ENCODE data around the gene PRIM1. TPM values are rescaled to one million over a fixed set of nuclear protein-coding genes. Genes with fewer than 3 reads are reported as not detected.
"Not testable (repeated sequence)": the region's sequence is repeated elsewhere in the genome, so short reads cannot be mapped to it uniquely, and the experiment has no call there.

Gene PRIM1
- total and polyA plus RNA-seq, 4 experiments from 2014 or later, result 30.2 to 46.9 (median 39.7) TPM

DNA sequence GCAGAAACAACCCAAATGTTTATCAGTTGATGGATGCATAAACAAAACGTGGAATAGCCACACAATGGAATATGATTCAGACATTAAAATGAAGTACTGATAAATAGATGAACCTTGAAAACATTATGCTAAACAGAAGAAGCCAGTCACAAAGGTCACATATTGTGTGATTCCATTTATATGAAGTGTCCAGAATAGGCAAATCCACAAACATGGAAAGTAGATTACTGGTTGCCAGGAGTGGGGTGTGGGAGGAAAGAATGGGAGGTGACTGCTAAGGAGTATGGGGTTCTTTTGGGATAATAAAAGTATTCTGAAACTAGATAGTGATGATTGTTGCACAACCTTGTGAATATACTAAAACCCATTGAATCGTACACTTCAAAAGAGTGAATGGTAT lies 9.7 kb upstream of the PRIM1 start:
- Histone ChIP-seq H3K27ac (ENCODE audit: low read depth, low read length) (no peak overlapping the region), H3K36me3 (ENCODE audit: insufficient read depth, low read length) (no peaks in the 10 kb centered on the region), H3K9me3 (ENCODE audit: control insufficient read depth in 1 of 2, low read length in 2 of 2) (no peaks in the 10 kb centered on the region), H3K4me3 (ENCODE audit: low read length in 2 of 2) (no peak overlapping the region), H3K27me3 (ENCODE audit: insufficient read depth, low read length) (no peaks in the 10 kb centered on the region), H3K4me1 (ENCODE audit: insufficient read depth, low read length) (no peaks in the 10 kb centered on the region)
- intact Hi-C loops (cut with micrococcal nuclease), result no loop called here
- H3K4me1 Mint-ChIP-seq, result peaks cover 0 to 5% (median 2%) of the 10 kb centered on the region in 4 donors
- H3K4me3 Mint-ChIP-seq, result no peak overlapping the region
- no peak overlapping the region for H3K27ac Mint-ChIP-seq
- peaks cover 2% of the 10 kb centered on the region in 2 donors for H3K27me3 Mint-ChIP-seq
- POLR2A ChIA-PET (ENCODE audit: partially characterized antibody), result no interaction called here
- no peak for DNase-seq
- peaks cover 0 to 5% of the 10 kb centered on the region in 2 donors for H3K36me3 Mint-ChIP-seq
- H3K9me3 Mint-ChIP-seq, result peaks cover 0 to 9% (median 4%) of the 10 kb centered on the region in 8 donors
- CTCF ChIA-PET (ENCODE audit: partially characterized antibody), result interaction anchor here (0.5 to 11.8 kb wide), 3 partner anchors 226 to 546 kb away, joined by 3 to 102 read pairs (median 3); no protein-coding TSS in a partner anchor

DNA sequence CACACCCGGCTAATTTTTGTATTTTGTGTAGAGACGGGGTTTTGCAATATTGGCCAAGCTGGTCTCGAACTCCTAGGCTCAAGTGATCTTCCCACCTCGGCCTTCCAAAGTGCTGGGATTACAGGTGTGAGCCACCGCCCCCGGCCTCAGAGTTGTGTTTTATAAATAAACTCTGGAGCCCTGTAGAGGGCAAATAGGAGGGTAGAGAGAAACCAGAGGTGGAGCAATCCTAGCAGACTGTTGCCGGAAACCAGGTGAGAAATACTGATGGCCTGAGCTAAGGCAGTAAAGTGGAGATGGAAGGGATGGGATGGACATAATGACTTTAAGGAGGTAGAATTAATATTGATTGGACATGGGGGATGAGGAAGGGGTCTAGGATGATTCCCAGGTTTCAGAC lies 8.3 kb upstream of the PRIM1 start:
- Histone ChIP-seq H3K4me3 (ENCODE audit: low read length in 2 of 2) (no peak overlapping the region), H3K9me3 (ENCODE audit: control insufficient read depth in 1 of 2, low read length in 2 of 2) (no peaks in the 10 kb centered on the region), H3K27ac (ENCODE audit: low read depth, low read length) (no peak overlapping the region), H3K27me3 (ENCODE audit: insufficient read depth, low read length) (no peaks in the 10 kb centered on the region), H3K4me1 (ENCODE audit: insufficient read depth, low read length) (no peaks in the 10 kb centered on the region), H3K36me3 (ENCODE audit: insufficient read depth, low read length) (no peaks in the 10 kb centered on the region)
- peaks cover 0 to 9% (median 4%) of the 10 kb centered on the region in 8 donors for H3K9me3 Mint-ChIP-seq
- peaks cover 0 to 5% of the 10 kb centered on the region in 2 donors for H3K36me3 Mint-ChIP-seq
- peaks cover 0 to 5% (median 2%) of the 10 kb centered on the region in 4 donors for H3K4me1 Mint-ChIP-seq
- POLR2A ChIA-PET (ENCODE audit: partially characterized antibody), result no interaction called here
- CTCF ChIA-PET (ENCODE audit: partially characterized antibody), result interaction anchor here (1.1 to 11.8 kb wide), 4 partner anchors 227 to 351 kb away, joined by 4 to 102 read pairs (median 14); no protein-coding TSS in a partner anchor
- peaks cover 2% of the 10 kb centered on the region in 2 donors for H3K27me3 Mint-ChIP-seq
- DNase-seq, result no peak
- intact Hi-C loops (cut with micrococcal nuclease), result no loop called here
- H3K27ac Mint-ChIP-seq, result no peak overlapping the region
- H3K4me3 Mint-ChIP-seq, result no peak overlapping the region

DNA sequence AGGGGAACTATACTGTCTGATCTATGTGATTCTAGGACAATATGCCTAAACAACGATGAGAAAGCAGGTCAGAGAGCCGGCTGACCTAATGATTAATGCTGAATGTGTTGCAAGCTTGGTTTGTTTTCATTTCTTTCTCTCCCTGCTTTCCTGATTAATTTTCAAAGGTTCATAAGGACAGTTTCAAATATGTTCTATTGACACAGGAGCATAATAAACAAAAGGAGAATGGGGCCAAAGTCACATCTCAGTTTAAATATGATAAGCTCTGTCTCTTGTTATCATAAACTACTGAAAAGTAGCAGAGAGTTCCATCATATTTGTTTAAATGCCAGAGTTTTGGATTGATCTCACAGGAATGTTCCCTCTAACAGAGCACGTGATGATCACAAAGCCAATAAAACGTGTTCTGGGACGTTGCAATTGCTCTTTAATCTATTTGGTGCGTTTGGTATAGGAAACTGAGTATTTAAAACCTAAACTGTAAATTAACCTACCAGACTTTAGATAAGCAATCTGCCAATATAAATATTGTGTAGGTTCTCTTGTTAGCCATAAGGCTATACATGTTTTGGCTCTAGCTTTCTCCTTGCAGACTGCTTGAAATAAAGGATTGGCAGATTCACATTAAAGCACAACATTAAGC lies 7.3 kb upstream of the PRIM1 start:
- no peaks in the 10 kb centered on the region for H3K36me3 ChIP-seq (ENCODE audit: insufficient read depth, low read length)
- Mint-ChIP-seq H3K27me3 (peaks cover 2% of the 10 kb centered on the region in 2 donors), H3K9me3 (peaks cover 0 to 9% (median 4%) of the 10 kb centered on the region in 8 donors), H3K4me3 (no peak overlapping the region), H3K4me1 (peaks cover 0 to 5% (median 2%) of the 10 kb centered on the region in 4 donors), H3K36me3 (peaks cover 0 to 5% of the 10 kb centered on the region in 2 donors), H3K27ac (no peak overlapping the region)
- CTCF ChIA-PET (ENCODE audit: partially characterized antibody), result interaction anchor here (0.6 to 11.8 kb wide), 9 partner anchors 12 to 353 kb away, joined by 3 to 102 read pairs (median 5); partner anchors contain the start of gene ZBTB39
- DNase-seq, result no peak
- H3K4me3 ChIP-seq (ENCODE audit: low read length in 2 of 2), result no peak overlapping the region
- intact Hi-C loops (cut with micrococcal nuclease), result loop anchor here (5.0 to 10.0 kb wide), 2 partner anchors 248 to 475 kb away; partner anchors contain the start of gene ZBTB39
- H3K27ac ChIP-seq (ENCODE audit: low read depth, low read length), result no peak overlapping the region
- no peaks in the 10 kb centered on the region for H3K27me3 ChIP-seq (ENCODE audit: insufficient read depth, low read length)
- H3K4me1 ChIP-seq (ENCODE audit: insufficient read depth, low read length), result no peaks in the 10 kb centered on the region
- POLR2A ChIA-PET (ENCODE audit: partially characterized antibody), result interaction anchor here (0.9 kb wide), 1 partner anchor 353 kb away, joined by 4 read pairs; no protein-coding TSS in a partner anchor
- no peaks in the 10 kb centered on the region for H3K9me3 ChIP-seq (ENCODE audit: control insufficient read depth in 1 of 2, low read length in 2 of 2)

GRCh38 chr12:56758728-56759262 lies 6.7 kb upstream of the PRIM1 start:
- peaks cover 0 to 9% (median 4%) of the 10 kb centered on the region in 8 donors for H3K9me3 Mint-ChIP-seq
- no peaks in the 10 kb centered on the region for H3K27me3 ChIP-seq (ENCODE audit: insufficient read depth, low read length)
- ChIA-PET CTCF (ENCODE audit: partially characterized antibody) (interaction anchor here (0.8 to 11.8 kb wide), 11 partner anchors 11 to 365 kb away, joined by 3 to 102 read pairs (median 6); partner anchors contain the start of genes STAT6 and ZBTB39), POLR2A (ENCODE audit: partially characterized antibody) (interaction anchor here (0.9 kb wide), 1 partner anchor 354 kb away, joined by 4 read pairs; no protein-coding TSS in a partner anchor)
- no peaks in the 10 kb centered on the region for H3K4me1 ChIP-seq (ENCODE audit: insufficient read depth, low read length)
- no peak overlapping the region for H3K4me3 ChIP-seq (ENCODE audit: low read length in 2 of 2)
- DNase-seq, result no peak
- H3K4me1 Mint-ChIP-seq, result peaks cover 0 to 5% (median 2%) of the 10 kb centered on the region in 4 donors
- intact Hi-C loops (cut with micrococcal nuclease), result loop anchor here (5.0 to 10.0 kb wide), 2 partner anchors 249 to 476 kb away; partner anchors contain the start of gene ZBTB39
- no peak overlapping the region for H3K27ac ChIP-seq (ENCODE audit: low read depth, low read length)
- no peak overlapping the region for H3K27ac Mint-ChIP-seq
- H3K36me3 ChIP-seq (ENCODE audit: insufficient read depth, low read length), result no peaks in the 10 kb centered on the region
- no peak overlapping the region for H3K4me3 Mint-ChIP-seq
- peaks cover 2% of the 10 kb centered on the region in 2 donors for H3K27me3 Mint-ChIP-seq
- H3K36me3 Mint-ChIP-seq, result peaks cover 0 to 5% of the 10 kb centered on the region in 2 donors
- no peaks in the 10 kb centered on the region for H3K9me3 ChIP-seq (ENCODE audit: control insufficient read depth in 1 of 2, low read length in 2 of 2)

- H3K9me3 ChIP-seq (ENCODE audit: control insufficient read depth in 1 of 2, low read length in 2 of 2); H3K27ac ChIP-seq (ENCODE audit: low read depth, low read length); H3K9me3 Mint-ChIP-seq; H3K4me3 Mint-ChIP-seq; H3K27me3 Mint-ChIP-seq; H3K27me3 ChIP-seq (ENCODE audit: insufficient read depth, low read length); H3K4me1 ChIP-seq (ENCODE audit: insufficient read depth, low read length); H3K4me3 ChIP-seq (ENCODE audit: low read length in 2 of 2); H3K4me1 Mint-ChIP-seq; H3K27ac Mint-ChIP-seq; H3K36me3 Mint-ChIP-seq; H3K36me3 ChIP-seq (ENCODE audit: insufficient read depth, low read length); DNase-seq: not testable (repeated sequence)
- ChIA-PET CTCF (ENCODE audit: partially characterized antibody) (interaction anchor here (0.8 to 11.8 kb wide), 12 partner anchors 10 to 366 kb away, joined by 3 to 102 read pairs (median 6); partner anchors contain the start of genes STAT6 and ZBTB39), POLR2A (ENCODE audit: partially characterized antibody) (interaction anchor here (1.4 kb wide), 1 partner anchor 354 kb away, joined by 6 read pairs; no protein-coding TSS in a partner anchor)
- intact Hi-C loops (cut with micrococcal nuclease), result loop anchor here (1.0 to 10.0 kb wide), 6 partner anchors 229 to 477 kb away; partner anchors contain the start of gene ZBTB39
These were observed 5.8 kb upstream of the PRIM1 start for GRCh38 chr12:56757971-56758370.

DNA sequence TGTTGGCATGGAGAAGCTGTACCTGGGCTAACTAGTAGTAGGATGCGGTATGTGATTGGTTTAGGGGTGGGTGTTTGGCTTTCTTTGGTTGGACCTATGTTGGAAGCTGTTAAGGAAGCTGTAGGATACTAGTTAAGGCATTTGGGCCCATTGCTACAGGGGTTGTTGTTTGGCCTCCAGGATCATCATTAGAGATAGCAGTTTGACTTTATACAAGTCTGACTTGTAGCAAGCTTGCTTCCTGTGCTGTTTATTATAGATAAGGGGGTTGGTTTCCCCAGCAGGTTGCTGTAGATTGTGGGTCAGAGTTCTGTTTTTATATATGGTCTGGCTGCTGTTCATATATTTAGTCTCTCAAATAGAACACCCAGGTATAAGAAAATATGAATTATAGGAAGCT lies 1.4 kb upstream of the PRIM1 start:
- no peaks in the 10 kb centered on the region for H3K9me3 ChIP-seq (ENCODE audit: control insufficient read depth in 1 of 2, low read length in 2 of 2)
- DNase-seq, result no peak
- ChIA-PET CTCF (ENCODE audit: partially characterized antibody) (interaction anchor here (0.9 to 11.8 kb wide), 6 partner anchors 234 to 460 kb away, joined by 3 to 102 read pairs (median 3); no protein-coding TSS in a partner anchor), POLR2A (ENCODE audit: partially characterized antibody) (interaction anchor here (0.8 to 2.7 kb wide), 2 partner anchors 28 to 358 kb away, joined by 3 to 13 read pairs; partner anchors contain the start of gene STAT6)
- Mint-ChIP-seq H3K9me3 (peaks cover 0 to 4% (median 0%) of the 10 kb centered on the region in 8 donors), H3K4me1 (peaks cover 20 to 33% (median 25%) of the 10 kb centered on the region in 4 donors), H3K4me3 (peak overlapping the region in 7 of 8 donors; percentile 26 to 66 (median 46)), H3K27me3 (no peaks in the 10 kb centered on the region), H3K36me3 (peaks cover 12 to 21% of the 10 kb centered on the region in 2 donors), H3K27ac (peak overlapping the region in 3 of 7 donors; percentile 12 to 30 (median 24))
- H3K4me3 ChIP-seq (ENCODE audit: low read length in 2 of 2), result no peak overlapping the region
- intact Hi-C loops (cut with micrococcal nuclease), result loop anchor here (2.0 to 10.0 kb wide), 2 partner anchors 117 to 481 kb away; a partner anchor contains a TSS
- peaks cover 10% of the 10 kb centered on the region for H3K4me1 ChIP-seq (ENCODE audit: insufficient read depth, low read length)
- H3K36me3 ChIP-seq (ENCODE audit: insufficient read depth, low read length), result no peaks in the 10 kb centered on the region
- H3K27me3 ChIP-seq (ENCODE audit: insufficient read depth, low read length), result no peaks in the 10 kb centered on the region
- H3K27ac ChIP-seq (ENCODE audit: low read depth, low read length), result no peak overlapping the region

Measured in CD4-positive, alpha-beta memory T cell (primary cell).